LHCN-M2 (cell line): ENCODE results near the gene PRICKLE3. TPM values are rescaled to one million over a fixed set of nuclear protein-coding genes. Genes with fewer than 3 reads are reported as not detected.

Experiments
- DNase-seq: peaks from one replicate; pipeline ENCODE4 v3.0.0-alpha.2; 2012; ENCODE audit warnings: low read depth
- polyA plus RNA-seq: library from polyadenylated mRNA; unstranded; fragments of >200 nt; gene quantifications from one replicate; pipeline ENCODE4 v1.2.1, GENCODE V29; 2012; ENCODE audit warnings: missing spikeins
- total RNA-seq: library from RNA; depleted of rRNA; stranded (reverse); fragments of >200 nt; gene quantifications from 2 replicates; pipeline ENCODE4 v1.2.3, GENCODE V29; 2014; rRNA removed

PRICKLE3 gene, protein sequence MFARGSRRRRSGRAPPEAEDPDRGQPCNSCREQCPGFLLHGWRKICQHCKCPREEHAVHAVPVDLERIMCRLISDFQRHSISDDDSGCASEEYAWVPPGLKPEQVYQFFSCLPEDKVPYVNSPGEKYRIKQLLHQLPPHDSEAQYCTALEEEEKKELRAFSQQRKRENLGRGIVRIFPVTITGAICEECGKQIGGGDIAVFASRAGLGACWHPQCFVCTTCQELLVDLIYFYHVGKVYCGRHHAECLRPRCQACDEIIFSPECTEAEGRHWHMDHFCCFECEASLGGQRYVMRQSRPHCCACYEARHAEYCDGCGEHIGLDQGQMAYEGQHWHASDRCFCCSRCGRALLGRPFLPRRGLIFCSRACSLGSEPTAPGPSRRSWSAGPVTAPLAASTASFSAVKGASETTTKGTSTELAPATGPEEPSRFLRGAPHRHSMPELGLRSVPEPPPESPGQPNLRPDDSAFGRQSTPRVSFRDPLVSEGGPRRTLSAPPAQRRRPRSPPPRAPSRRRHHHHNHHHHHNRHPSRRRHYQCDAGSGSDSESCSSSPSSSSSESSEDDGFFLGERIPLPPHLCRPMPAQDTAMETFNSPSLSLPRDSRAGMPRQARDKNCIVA
- 8.1 and 8.5 TPM in 2 replicates for total RNA-seq
- polyA plus RNA-seq, result 8.4 TPM

DNA sequence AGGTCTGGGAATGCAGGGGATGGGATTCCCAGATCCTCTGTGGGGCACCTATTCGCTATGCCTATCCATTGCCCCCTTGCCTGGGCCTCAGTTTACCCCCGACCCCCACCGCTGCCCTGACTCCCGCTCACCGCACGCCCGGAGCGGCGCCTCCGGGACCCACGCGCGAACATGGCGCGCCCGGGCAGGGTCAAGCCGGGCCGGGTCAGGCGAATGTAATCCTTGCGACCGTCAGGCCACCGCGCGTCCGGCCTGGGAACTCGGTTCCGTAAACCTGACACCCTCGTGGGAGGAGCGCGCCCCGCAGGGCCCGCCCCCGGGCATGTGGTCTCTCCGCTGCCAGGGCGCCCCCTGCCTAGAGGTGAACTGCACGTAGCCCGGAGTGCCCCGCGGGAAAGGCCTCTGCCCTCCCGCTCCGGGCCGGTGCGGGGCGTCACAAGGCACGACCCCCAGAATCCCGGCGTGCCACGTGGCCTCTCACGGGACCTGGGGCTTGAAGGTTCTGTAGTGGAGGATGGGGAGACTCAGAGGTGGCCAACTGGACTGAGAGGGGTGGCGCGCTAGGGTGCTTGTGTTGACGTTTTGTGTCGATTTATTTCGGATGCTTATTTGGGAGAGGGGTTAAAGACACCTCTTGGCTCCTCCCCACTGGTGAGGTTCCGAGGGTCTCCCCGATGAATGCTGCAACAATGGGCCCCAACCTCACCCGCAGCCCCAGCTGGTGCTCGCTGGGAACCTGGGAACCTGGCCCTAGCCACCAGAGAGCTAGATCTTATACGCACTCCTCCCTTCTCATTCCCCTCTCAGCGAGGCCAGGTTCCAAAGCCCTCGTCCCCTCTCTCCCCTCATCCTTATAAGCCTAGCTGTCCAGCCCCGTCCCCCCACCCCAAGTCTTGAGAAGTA is at the start of gene PRICKLE3:
TSS of gene PRICKLE3 (minus strand) at position 249 of the 903 bp plus-strand sequence. CDS start at position 173, 76 bp downstream.
- peak; percentile 61 for DNase-seq

DNA sequence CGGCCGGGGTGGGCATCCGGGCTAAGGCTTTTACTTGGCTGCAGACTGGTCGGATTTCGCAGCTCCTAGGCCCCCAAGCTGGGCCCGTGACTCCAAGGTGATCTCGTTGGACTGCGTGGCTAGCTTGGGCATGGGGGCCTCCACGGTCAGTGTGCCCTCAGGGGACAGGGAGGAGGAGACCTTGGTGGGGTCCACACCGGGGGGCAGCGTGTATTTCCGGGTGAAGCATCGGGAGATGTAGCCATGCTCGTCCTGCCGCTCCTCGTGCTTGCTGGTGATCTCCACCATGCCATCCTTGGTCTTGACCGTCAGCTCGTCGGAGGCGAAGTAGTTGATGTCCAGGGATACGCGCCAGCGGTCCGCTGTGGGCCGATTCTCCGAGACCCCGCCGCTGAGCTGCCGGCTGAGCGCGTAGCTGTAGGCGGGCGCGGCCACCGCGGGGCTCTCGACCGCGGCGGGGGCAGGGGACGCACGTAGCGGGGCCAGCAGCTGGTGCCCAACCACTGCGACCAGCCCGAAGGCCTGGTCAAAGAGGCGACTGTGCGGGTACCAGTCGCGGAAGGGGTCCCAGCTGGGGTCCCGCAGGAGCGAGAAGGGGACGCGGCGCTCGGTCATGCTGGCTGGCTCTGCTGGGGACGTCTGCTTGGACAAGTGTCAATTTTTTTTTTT is 47.8 kb upstream of the PRICKLE3 start:
- DNase-seq, result no peak

DNA sequence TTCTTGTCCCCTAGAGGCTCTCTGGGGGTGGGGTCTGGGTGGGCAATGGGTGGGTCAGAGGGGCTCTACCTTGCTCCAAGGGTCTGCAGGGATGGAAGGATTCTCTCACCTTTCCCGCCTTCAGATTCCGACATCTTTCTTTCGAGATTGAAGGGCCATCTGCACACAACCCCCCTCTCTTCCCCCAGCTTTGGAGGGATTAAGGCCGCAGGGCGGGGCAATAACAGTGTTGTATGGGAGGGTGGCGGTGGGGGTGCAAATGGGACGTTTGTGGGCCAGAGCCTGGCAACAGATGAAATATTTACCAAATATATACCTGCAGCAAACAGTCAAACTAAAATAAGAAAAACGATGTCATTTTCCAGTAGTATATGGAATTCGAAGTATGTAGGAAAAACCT is 47.0 kb upstream of the PRICKLE3 start, which contains the start of gene CACNA1F:
TSS of gene CACNA1F (minus strand) at position 165 of the 400 bp plus-strand sequence. CDS start at position 134, 31 bp downstream.
- no peak for DNase-seq

DNA sequence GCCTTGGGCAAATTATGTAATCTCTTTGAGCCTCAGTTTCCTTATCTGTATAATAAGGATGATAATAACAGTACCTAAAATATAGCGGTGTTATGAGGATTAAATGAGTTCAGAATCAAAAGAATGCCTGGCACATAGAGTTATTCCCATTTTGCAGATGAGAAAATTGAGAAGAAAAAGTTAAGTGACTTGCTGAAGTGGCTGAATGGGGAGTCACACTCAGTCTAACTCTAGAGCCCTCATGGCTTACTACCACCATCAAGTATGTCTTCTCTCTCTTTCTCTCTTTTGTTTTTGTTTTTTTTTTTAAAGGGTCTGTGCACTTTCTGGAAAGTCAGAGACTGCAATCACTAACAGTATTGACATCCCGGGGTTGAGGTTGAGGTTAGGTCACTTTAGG is 46.4 kb upstream of the PRICKLE3 start:
- no peak for DNase-seq

DNA sequence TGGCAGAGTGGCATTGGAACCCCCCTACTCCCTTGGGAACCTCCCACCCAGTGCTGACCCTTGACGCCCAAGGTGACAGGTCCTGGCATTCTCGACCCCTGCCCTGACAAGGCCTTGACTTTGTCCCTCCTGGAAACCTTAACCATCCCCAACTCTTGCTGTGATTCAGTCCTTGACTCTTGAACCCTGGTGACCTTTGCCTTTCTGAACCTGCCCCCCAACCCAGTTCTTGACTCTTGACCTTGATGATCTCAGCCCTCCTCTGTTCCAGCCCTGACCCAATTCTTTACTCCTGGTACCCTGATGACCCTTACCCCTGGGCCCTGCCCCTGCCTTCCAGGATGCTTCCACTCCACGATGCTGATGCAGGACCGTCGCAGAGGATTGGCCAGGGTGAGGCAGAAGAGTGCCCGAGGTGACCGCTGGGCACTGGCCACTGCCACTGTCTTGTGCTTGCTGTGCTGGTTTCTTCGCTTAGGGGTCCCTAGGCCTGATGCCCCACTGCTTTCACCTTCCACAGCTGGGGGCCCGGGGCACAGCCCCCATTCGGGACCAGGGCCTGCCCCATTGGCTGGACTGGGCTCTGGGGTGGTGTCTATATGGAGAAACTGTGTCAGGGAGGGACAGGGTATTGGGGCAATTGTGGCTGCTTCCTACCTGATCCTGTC is 45.3 kb upstream of the PRICKLE3 start:
- DNase-seq, result no peak

DNA sequence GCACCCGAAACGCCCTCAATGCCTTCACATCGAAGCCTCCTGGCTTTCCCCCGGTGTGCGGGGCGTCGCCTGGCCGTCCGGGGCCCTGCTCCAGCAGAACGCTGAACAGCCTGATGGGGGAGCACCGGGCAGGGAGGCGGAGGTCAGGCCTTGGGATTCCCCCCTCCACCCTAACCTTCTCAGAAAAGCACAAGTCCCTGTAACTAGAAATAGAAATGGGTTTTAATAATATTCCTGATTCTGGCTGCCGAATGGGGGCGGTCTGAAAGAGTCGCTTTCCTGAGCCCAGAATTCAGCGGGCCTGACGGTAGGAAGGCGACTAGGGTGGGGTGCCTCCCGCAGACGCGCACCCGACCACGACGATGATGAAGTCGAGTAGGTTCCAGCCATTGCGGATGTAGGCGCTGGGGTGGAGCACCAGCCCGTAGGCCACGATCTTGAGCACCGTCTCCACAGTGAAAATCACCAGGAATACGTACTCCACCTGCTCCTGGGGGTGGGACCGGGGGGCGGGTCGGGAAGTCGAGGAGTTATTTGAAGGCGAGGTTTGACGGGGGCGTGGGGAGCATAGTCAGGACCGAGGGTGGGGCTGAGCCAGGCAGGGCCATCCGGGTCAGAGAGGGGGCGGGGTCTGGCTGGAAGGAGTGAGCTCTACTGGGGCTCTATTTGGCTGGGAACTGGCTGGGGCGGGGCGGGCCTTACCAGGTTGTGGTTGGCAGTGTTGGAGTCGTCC is 44.5 kb upstream of the PRICKLE3 start:
- DNase-seq, result no peak

DNA sequence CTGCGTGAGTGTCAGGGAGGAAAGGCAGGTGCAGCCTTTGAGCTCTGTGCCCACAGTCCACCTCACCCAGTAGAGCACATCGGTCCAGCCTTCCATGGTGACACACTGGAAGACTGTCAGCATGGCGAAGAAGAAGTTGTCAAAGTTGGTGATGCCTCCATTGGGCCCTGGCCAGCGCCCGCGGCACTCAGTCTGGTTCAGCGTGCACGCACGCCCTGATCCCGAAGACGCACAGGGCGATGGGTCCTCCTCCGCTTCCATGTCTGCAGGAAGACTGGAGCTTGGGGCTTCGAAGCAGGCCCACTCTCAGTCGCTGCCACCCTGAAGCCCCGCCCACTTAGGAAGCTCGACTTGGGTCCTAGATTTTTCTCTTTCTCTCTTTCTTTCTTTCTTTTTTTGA is 42.0 kb upstream of the PRICKLE3 start:
- DNase-seq, result no peak

DNA sequence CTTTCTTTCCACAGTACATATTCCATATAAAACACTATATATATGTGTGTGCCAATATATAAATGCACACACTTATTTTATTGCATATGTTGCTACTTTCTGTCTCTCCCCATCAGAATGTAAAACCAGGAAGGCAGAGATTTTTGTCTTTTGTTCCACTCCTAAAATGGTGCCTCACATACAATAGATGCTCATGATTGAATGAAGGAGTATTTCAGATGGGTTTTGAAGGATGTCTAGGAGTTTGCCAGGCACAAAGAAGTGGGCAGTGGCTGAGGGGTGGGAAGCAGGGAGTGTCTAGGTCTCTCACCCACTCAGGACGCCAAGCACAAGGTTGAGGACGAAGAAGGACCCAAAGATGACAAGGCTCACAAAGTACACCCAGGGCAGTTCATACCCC is 41.6 kb upstream of the PRICKLE3 start:
- no peak for DNase-seq

DNA sequence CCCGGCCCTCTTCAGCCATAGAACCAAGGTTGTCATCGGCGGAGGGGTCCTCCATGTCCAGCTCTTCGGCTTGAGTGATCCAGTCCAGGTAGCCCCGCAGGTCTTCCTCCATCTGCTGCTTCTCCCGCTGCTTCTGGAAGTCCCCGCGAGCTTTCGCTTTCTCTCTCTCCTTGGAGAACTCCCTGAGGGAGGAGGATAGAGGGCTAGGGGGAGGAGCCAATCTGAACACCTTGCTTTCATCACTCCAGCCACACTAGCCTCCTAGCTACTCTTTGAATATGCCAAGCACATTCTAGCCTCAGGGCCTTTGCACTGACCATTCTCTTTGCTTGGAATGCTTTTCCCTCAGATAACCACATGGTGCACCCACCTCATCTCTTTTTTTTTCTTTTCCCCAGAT is 40.8 kb upstream of the PRICKLE3 start:
- no peak for DNase-seq

DNA sequence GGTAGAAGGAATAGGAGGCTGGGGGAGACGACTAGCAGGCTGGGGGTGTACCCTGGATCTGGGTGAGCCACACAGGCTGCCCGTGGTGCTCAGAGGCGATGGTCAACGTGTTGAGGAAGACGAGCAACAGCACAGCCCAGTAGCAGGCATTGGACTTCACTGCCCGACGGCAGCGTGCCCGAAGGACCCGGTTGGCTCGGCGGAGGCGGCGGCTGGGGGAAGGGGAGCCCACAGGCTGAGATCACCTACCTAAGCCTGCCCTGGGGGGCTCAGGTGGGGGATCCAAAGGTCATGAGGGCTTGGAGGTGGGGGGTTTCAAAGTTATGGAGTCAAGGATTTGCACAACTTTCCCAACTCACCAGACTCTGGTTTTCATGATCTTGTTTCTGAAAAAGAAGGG is 39.7 kb upstream of the PRICKLE3 start:
- DNase-seq, result no peak

DNA sequence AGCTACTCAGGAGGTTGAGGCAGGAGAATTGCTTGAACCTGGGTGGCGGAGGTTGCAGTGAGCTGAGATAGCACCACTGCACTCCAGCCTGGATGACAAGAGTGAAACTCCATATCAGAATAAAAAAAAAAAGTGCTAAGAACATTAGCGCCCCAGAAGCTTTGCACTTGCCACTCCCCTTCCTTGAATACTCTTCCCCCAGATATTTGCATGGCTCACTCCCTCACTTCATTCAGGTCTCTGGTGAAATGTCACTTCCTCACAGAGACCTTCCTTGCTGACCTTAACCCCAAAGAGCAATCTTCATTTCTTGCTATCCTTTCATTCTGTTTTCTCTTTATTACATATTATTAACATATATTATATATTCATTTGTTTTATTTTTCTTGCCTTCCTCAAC is 35.7 kb upstream of the PRICKLE3 start:
- DNase-seq, result no peak

DNA sequence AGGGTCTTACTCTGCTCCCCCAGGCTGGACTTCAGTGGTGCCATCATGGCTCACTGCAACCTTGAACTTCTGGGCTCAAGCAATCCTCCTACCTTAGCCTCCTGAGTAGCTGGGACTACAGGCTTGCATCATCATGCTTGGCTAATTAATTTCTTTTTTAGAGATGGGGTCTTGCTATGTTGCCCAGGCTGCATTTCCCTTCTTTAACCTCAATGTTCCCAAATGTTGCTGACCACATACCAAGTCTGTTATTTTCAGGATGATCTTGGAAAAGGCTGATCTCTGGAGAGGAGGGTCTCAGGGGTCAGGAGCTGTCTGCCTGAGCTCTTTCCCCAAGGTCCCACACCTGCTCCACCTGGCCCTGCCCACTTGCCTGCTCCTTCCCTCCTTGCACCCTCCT is 33.9 kb upstream of the PRICKLE3 start:
- DNase-seq, result no peak

DNA sequence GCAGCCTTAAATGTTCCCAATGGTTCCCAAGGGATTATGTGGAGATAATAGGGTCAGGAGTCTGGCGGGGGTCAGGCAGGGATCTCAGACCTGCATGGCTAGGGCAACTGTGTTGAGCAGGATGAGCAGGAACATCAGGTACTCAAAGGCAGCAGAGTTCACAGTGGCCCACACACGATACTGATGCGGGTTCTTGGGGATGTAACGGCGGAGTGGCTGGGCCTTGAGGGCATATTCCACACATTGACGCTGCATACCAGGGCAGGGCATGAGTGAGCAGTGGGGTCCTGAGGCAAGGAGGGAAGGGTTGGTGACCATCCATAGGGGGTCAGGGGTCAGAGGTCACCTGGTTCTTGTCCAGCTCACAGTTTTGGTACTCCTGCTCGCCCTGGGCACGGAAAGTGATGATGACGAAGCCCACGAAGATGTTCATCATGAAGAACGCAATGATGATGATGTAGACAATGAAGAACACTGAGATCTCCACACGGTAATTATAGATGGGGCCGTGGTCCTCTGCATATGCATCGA is 28.9 kb upstream of the PRICKLE3 start:
- DNase-seq, result no peak

DNA sequence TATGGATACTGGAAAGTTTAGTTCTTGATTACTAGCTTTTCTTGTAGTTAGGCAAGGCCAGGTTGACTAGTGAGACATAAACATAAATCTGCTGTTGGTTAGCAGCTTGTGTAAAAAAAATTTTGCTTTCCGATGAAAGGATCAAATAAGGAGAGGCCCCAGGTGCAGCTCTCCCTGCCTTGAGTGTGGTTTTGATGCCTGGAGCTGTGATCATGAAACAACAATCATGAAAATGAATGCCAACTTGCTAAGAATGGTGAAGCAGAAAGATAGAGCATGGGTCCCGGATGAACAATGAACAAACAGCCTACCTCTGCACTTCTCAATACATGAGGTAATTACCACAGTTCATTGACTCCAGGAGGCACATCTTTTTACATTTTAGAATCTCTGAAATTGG is 28.2 kb upstream of the PRICKLE3 start:
- DNase-seq, result no peak

DNA sequence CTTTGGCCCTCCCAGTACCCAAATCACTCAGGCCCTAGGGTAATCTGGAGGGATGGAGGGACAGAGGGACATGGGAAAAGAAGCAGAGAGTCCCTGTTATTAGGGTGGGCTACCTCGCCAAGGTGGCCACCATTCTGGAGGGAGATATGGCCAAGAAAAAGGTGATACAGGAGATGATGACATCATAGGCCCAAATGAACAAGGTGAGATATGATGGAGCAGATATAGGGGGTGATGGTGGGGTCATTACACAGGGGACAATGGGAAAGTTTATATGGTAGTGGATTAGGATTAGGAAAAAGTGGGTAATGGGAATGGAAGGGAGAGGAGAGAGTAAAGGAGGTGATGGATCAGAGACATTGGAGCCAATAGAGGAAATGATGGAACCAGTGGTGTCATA is 26.7 kb upstream of the PRICKLE3 start:
- DNase-seq, result no peak

DNA sequence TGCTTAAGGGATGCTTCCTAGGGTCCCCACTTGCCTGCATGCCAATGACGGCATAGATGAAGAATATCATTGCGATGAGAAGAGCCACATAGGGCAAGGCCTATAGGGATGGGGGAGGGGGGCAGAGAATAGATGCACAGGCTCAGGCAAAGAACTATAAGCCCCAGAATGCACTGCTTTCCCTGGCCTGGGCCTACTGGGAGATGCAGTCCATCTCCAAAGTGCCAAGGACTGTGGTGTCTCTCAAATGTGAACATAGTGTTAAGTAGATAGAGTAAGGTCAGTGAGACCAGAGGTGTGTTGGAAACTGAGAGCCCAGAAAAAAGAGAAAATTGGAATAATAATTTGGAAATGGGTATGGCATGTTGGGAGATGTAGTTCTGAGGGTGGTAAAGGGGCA is 26.0 kb upstream of the PRICKLE3 start:
- DNase-seq, result no peak

DNA sequence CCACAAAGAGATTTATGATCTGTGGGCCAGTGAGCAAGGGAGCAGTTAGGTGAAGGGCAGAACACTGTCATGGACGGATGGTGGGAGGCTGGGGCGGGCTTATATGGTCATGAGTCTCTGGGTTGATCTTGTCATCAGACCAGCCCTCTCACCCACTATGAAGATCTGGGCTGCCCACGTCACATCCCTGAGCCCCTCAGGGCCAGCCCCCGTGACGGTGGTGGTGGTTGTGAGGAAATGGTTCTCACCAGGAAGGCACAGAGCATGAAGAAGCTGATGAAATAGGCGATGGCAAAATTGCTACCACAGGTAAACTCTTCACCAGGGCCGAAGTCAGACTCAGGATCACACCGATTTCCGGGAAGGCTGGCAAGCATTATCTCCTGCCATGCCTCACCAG is 24.9 kb upstream of the PRICKLE3 start:
- no peak for DNase-seq

DNA sequence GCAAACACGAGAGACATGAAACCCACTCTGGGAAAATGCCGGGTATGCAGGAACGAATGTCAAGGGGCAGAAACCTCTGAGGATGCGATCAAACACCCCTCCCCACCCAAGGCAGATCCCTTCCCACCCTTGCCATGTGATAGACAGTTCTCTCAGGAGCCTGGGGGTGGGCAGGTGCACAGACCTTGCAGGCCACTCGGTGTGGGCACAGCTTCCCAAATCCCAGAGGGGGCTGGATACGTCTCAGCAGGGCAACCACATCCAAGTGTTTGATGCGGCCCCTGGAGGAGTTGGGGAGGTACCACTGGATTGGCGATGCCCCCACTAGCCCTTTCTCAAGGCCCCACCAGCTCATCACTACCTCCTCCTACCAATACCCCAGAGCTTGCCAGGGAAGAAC is 24.2 kb upstream of the PRICKLE3 start:
- DNase-seq, result no peak

DNA sequence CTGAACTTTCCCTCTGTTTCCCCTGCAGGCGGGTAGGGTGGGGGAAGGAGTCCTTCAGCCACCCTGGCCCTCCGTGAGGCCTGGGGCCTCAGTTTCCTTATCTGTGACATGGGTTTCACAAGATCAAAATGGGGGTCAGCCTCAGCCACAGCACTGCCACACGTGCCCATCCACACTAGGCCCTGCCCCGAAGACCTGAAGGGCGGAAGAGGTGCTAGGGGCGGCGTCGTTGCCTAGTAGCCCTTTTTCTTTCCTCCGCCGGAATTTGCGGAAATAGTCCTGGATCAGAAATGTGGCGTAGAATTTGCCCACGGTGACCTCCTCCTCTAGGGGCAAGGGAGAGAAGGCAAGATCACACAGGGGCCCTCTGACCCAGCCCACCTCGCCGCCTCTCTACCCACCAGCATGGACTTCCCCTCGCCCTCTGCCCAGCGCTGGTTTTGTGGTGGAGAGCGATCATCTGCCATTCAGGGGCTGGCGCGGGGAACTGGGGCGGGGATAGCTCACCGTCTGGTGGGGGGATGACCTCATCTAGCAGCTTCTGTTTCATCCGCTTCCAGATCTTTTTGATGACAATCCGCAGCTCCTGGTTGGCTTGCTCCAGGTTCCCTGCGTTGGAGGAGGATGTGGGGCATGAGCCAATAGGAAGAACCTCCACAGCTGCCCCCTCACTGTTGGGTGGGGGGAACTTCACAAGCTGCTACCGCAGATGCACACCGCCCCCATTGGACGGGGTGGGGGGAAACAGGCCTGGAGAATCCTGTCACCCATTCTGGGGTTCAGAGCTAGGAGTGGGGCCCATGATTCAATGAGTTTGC is 23.5 kb upstream of the PRICKLE3 start:
- DNase-seq, result no peak
